Immature natural killer cell (primary cell): ENCODE measurements around the gene MTM1. TPM values are rescaled to one million over a fixed set of nuclear protein-coding genes. Genes with fewer than 3 reads are reported as not detected.

ENCODE experiments used
- DNase-seq, 3 donors: peaks; one replicate each; pipeline ENCODE4 v3.0.0; 2022; ENCODE audit warnings: mixed read lengths in 1 of 3
- H3K27ac Mint-ChIP-seq, 6 donors: one replicate each; pipeline ENCODE4 v1.8.0; 2020; ENCODE audit warnings: mixed read lengths in 6 of 6, mild to moderate bottlenecking in 5 of 6, inconsistent platforms in 4 of 6, moderate library complexity in 3 of 6
- H3K27me3 Mint-ChIP-seq, 3 donors: one replicate each; pipeline ENCODE4 v1.8.0; 2020 to 2021; ENCODE audit warnings: low read depth in 3 of 3, mild to moderate bottlenecking in 3 of 3, mixed read lengths in 3 of 3, moderate library complexity in 3 of 3, inconsistent platforms in 1 of 3
- H3K36me3 Mint-ChIP-seq, 3 donors: one replicate each; pipeline ENCODE4 v1.8.0; 2020; ENCODE audit warnings: mixed read lengths in 3 of 3, inconsistent platforms in 2 of 3, mild to moderate bottlenecking in 2 of 3
- H3K4me1 Mint-ChIP-seq, 2 donors: one replicate each; pipeline ENCODE4 v1.8.0; 2020; ENCODE audit warnings: inconsistent platforms in 2 of 2, mild to moderate bottlenecking in 2 of 2, mixed read lengths in 2 of 2, moderate library complexity in 1 of 2
- H3K4me3 Mint-ChIP-seq, 5 donors: one replicate each; pipeline ENCODE4 v1.8.0; 2020; ENCODE audit warnings: mild to moderate bottlenecking in 5 of 5, mixed read lengths in 5 of 5, inconsistent platforms in 3 of 5, moderate library complexity in 3 of 5
- H3K9me3 Mint-ChIP-seq, 6 donors: one replicate each; pipeline ENCODE4 v1.8.0; 2020; ENCODE audit warnings: mild to moderate bottlenecking in 6 of 6, mixed read lengths in 6 of 6, inconsistent platforms in 4 of 6, moderate library complexity in 3 of 6
- polyA plus RNA-seq, 3 donors: library from polyadenylated mRNA; unstranded; fragments of 300-500 nt; fragmentation: Illumina TruSeq; gene quantifications; one replicate each; pipeline ENCODE4 v1.2.3, GENCODE V29; 2021

MTM1 gene
- polyA plus RNA-seq, 3 donors from 2014 or later: 2.9 to 4.9 (median 4.9) TPM

GRCh38 chrX:150543230-150544155 lies 24.9 kb upstream of the MTM1 start:
- Mint-ChIP-seq H3K4me1 (peaks cover 21 to 34% of the 10 kb centered on the region in 2 donors), H3K36me3 (no peaks in the 10 kb centered on the region), H3K4me3 (no peak overlapping the region), H3K27ac (peak overlapping the region in 2 of 6 donors; percentile 12 to 30), H3K9me3 (peaks cover 0 to 2% (median 0%) of the 10 kb centered on the region in 6 donors), H3K27me3 (peaks cover 4 to 14% (median 7%) of the 10 kb centered on the region in 3 donors)
- peak in 2 of 3 donors; percentile 14 to 28 for DNase-seq

GRCh38 chrX:150544222-150544787 lies 24.1 kb upstream of the MTM1 start:
- no peak overlapping the region for H3K4me3 Mint-ChIP-seq
- peaks cover 8 to 20% (median 9%) of the 10 kb centered on the region in 3 donors for H3K27me3 Mint-ChIP-seq
- peaks cover 29 to 42% of the 10 kb centered on the region in 2 donors for H3K4me1 Mint-ChIP-seq
- H3K27ac Mint-ChIP-seq: no peak overlapping the region
- H3K9me3 Mint-ChIP-seq: peaks cover 0 to 2% (median 0%) of the 10 kb centered on the region in 6 donors
- no peaks in the 10 kb centered on the region for H3K36me3 Mint-ChIP-seq
- DNase-seq: no peak

GRCh38 chrX:150544835-150545770 lies 23.3 kb upstream of the MTM1 start:
- Mint-ChIP-seq H3K9me3 (peaks cover 0 to 2% (median 0%) of the 10 kb centered on the region in 6 donors), H3K4me1 (peaks cover 30 to 43% of the 10 kb centered on the region in 2 donors), H3K36me3 (no peaks in the 10 kb centered on the region), H3K27ac (no peak overlapping the region), H3K27me3 (peaks cover 8 to 21% (median 9%) of the 10 kb centered on the region in 3 donors), H3K4me3 (no peak overlapping the region)
- no peak for DNase-seq

GRCh38 chrX:150546711-150547153 lies 21.7 kb upstream of the MTM1 start:
- H3K4me1 Mint-ChIP-seq: peaks cover 30 to 43% of the 10 kb centered on the region in 2 donors
- peaks cover 8 to 21% (median 9%) of the 10 kb centered on the region in 3 donors for H3K27me3 Mint-ChIP-seq
- H3K9me3 Mint-ChIP-seq: peaks cover 0 to 2% (median 0%) of the 10 kb centered on the region in 6 donors
- H3K4me3 Mint-ChIP-seq: peak overlapping the region; percentile 64 to 89 (median 69)
- peak overlapping the region in 4 of 6 donors; percentile 40 to 82 (median 59) for H3K27ac Mint-ChIP-seq
- peak; percentile 20 to 32 (median 32) for DNase-seq
- no peaks in the 10 kb centered on the region for H3K36me3 Mint-ChIP-seq

GRCh38 chrX:150547375-150548115 lies 20.9 kb upstream of the MTM1 start:
- peak; percentile 23 to 36 (median 25) for DNase-seq
- peaks cover 8 to 21% (median 9%) of the 10 kb centered on the region in 3 donors for H3K27me3 Mint-ChIP-seq
- H3K36me3 Mint-ChIP-seq: no peaks in the 10 kb centered on the region
- H3K9me3 Mint-ChIP-seq: peaks cover 0 to 2% (median 0%) of the 10 kb centered on the region in 6 donors
- H3K4me3 Mint-ChIP-seq: peak overlapping the region; percentile 66 to 89 (median 74)
- peaks cover 30 to 43% of the 10 kb centered on the region in 2 donors for H3K4me1 Mint-ChIP-seq
- H3K27ac Mint-ChIP-seq: peak overlapping the region in 3 of 6 donors; percentile 44 to 77 (median 51)

DNA sequence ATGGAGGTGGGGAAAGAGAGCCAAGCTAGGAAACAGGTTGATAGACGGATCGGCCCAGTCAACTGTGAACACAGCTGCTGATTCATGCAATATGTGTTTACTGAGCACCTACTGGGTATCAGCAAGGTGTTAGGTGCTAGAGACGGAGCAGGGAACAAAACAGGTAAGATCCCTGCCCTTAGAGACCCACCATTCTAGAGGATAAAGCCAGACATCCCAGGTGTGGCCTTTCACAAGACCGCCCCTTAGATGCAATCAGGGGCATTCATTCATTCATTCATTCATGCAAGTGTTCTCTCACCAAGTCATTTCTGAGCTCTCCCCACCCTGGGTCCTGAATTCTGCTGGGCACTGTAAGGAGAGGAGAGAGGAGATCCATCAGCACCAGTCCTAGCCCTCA lies 20.2 kb upstream of the MTM1 start:
- H3K4me1 Mint-ChIP-seq: peaks cover 30 to 39% of the 10 kb centered on the region in 2 donors
- DNase-seq: no peak
- no peaks in the 10 kb centered on the region for H3K36me3 Mint-ChIP-seq

GRCh38 chrX:150548684-150549083 lies 19.7 kb upstream of the MTM1 start:
- peaks cover 30 to 34% of the 10 kb centered on the region in 2 donors for H3K4me1 Mint-ChIP-seq
- peak; percentile 24 to 44 (median 32) for DNase-seq
- peak overlapping the region in 3 of 5 donors; percentile 66 to 89 (median 74) for H3K4me3 Mint-ChIP-seq
- H3K36me3 Mint-ChIP-seq: no peaks in the 10 kb centered on the region
- H3K27ac Mint-ChIP-seq: peak overlapping the region in 1 of 6 donors; percentile 23
- peaks cover 11 to 21% (median 12%) of the 10 kb centered on the region in 3 donors for H3K27me3 Mint-ChIP-seq
- H3K9me3 Mint-ChIP-seq: peaks cover 0 to 2% (median 0%) of the 10 kb centered on the region in 6 donors

More for the DNA sequence above, 20.2 kb upstream of the MTM1 start:
- H3K27ac Mint-ChIP-seq: peak overlapping the region in 5 of 6 donors; percentile 4 to 77 (median 44)
- H3K4me3 Mint-ChIP-seq: peak overlapping the region; percentile 66 to 89 (median 74)
- H3K9me3 Mint-ChIP-seq: peaks cover 0 to 2% (median 0%) of the 10 kb centered on the region in 6 donors
- peaks cover 8 to 21% (median 12%) of the 10 kb centered on the region in 3 donors for H3K27me3 Mint-ChIP-seq

DNA sequence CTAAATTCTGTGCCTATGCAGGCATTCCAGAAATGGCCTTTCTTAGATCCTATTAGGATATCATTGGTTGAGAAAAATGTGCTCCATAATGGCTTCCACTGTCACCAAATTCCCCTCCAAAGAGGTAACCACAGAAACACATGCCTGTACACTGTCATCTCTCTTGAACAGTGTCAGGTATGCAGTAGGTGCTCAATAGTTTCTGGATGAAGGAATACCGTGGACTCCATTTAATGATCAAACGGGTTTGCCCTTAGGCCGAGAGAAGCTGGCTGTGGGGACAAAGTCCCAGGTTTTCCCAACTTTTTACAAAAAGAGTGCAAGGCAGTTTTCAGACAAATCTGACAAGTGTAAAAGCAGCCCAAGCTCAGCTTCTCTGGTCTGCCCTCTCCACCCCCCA lies 16.5 kb upstream of the MTM1 start:
- Mint-ChIP-seq H3K9me3 (no peaks in the 10 kb centered on the region), H3K27me3 (peaks cover 7 to 13% (median 8%) of the 10 kb centered on the region in 3 donors), H3K36me3 (no peaks in the 10 kb centered on the region), H3K4me3 (no peak overlapping the region), H3K27ac (no peak overlapping the region), H3K4me1 (peaks cover 20 to 21% of the 10 kb centered on the region in 2 donors)
- DNase-seq: no peak

- Mint-ChIP-seq H3K27me3 (peaks cover 5 to 6% (median 5%) of the 10 kb centered on the region in 3 donors), H3K27ac (no peak overlapping the region), H3K4me3 (no peak overlapping the region), H3K4me1 (no peaks in the 10 kb centered on the region), H3K36me3 (no peaks in the 10 kb centered on the region), H3K9me3 (no peaks in the 10 kb centered on the region)
- DNase-seq: no peak
These were observed 10.0 kb upstream of the MTM1 start for GRCh38 chrX:150558424-150558823.

GRCh38 chrX:150564838-150565237 lies 3.6 kb upstream of the MTM1 start:
- no peak overlapping the region for H3K4me3 Mint-ChIP-seq
- H3K9me3 Mint-ChIP-seq: no peaks in the 10 kb centered on the region
- H3K27ac Mint-ChIP-seq: no peak overlapping the region
- H3K4me1 Mint-ChIP-seq: peaks cover 10 to 16% of the 10 kb centered on the region in 2 donors
- H3K27me3 Mint-ChIP-seq: peaks cover 2 to 6% (median 3%) of the 10 kb centered on the region in 3 donors
- H3K36me3 Mint-ChIP-seq: no peaks in the 10 kb centered on the region
- DNase-seq: no peak

GRCh38 chrX:150565551-150565950 lies 2.9 kb upstream of the MTM1 start:
- Mint-ChIP-seq H3K27me3 (peaks cover 1 to 6% (median 2%) of the 10 kb centered on the region in 3 donors), H3K4me3 (no peak overlapping the region), H3K9me3 (no peaks in the 10 kb centered on the region), H3K4me1 (peaks cover 17 to 23% of the 10 kb centered on the region in 2 donors), H3K36me3 (no peaks in the 10 kb centered on the region), H3K27ac (no peak overlapping the region)
- DNase-seq: no peak

- Mint-ChIP-seq H3K9me3 (no peaks in the 10 kb centered on the region), H3K27ac (no peak overlapping the region), H3K36me3 (no peaks in the 10 kb centered on the region), H3K4me3 (no peak overlapping the region), H3K27me3 (peaks cover 2 to 10% (median 3%) of the 10 kb centered on the region in 3 donors), H3K4me1 (peaks cover 23 to 36% of the 10 kb centered on the region in 2 donors)
- no peak for DNase-seq
These were observed 1.7 kb upstream of the MTM1 start for GRCh38 chrX:150566734-150567182.
